ENCODE results near the gene SOCS1.

The SOCS1 gene

DNA sequence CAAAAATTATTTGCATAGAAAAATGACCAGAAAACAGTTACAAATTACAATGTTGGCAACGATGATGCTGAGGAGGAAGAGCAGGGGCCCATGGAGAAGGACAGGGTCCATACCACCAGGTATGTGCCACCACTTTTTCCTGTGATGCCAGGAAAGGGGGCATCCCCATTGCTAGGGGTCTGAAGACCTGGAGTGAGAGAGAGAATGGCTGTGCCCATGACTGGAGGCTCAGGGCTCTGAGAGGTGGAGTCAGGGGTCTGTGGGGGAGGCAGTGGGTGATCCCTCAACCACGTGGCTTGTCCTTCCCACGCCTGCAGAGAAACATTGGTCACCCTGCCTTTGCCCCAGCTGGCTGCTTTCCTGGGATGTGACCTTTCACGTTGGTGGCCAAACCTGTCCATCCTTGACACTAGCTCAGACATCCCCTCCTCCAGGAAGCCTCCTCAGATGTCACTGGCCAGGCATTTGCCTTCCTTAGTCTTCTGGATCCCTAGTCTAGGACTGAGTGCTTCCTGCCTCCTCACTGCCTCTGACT lies 51.4 kb downstream of the SOCS1 start:
- Histone ChIP-seq H4K20me1 (ENCODE audit: insufficient read depth, low read length, poor library complexity, severe bottlenecking) (no peaks in the 10 kb centered on the region), H3K4me2 (ENCODE audit: low read depth, low read length, poor library complexity, severe bottlenecking) (no peak overlapping the region), H3K9me3 (ENCODE audit: insufficient read depth, low read depth, low read length) (no peaks in the 10 kb centered on the region), H3K4me1 (ENCODE audit: insufficient read depth, low read length, poor library complexity, severe bottlenecking) (peaks cover 15% of the 10 kb centered on the region), H3K4me3 (ENCODE audit: low read length, poor library complexity, severe bottlenecking) (no peak overlapping the region), H3K9ac (ENCODE audit: low read depth, low read length, poor library complexity, severe bottlenecking) (no peak overlapping the region), H3K36me3 (ENCODE audit: insufficient read depth, low read length) (no peaks in the 10 kb centered on the region), H2AFZ (ENCODE audit: low read length) (no peak overlapping the region), H3K9me2 (replicated peaks; ENCODE audit: low read depth, low read length) (no peaks in the 10 kb centered on the region), H3K27me3 (ENCODE audit: insufficient read depth, low read length, poor library complexity, severe bottlenecking) (no peaks in the 10 kb centered on the region), H3F3A (ENCODE audit: low read depth) (no peaks in the 10 kb centered on the region), H3K79me2 (ENCODE audit: insufficient read depth, low read length) (no peaks in the 10 kb centered on the region)
- TF ChIP-seq, protein P1, sequence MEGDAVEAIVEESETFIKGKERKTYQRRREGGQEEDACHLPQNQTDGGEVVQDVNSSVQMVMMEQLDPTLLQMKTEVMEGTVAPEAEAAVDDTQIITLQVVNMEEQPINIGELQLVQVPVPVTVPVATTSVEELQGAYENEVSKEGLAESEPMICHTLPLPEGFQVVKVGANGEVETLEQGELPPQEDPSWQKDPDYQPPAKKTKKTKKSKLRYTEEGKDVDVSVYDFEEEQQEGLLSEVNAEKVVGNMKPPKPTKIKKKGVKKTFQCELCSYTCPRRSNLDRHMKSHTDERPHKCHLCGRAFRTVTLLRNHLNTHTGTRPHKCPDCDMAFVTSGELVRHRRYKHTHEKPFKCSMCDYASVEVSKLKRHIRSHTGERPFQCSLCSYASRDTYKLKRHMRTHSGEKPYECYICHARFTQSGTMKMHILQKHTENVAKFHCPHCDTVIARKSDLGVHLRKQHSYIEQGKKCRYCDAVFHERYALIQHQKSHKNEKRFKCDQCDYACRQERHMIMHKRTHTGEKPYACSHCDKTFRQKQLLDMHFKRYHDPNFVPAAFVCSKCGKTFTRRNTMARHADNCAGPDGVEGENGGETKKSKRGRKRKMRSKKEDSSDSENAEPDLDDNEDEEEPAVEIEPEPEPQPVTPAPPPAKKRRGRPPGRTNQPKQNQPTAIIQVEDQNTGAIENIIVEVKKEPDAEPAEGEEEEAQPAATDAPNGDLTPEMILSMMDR (conservative IDR thresholded peaks at IDR 0.05; ENCODE audit: low read length), result no peak
- TF ChIP-seq EZH2phosphoT487 (IDR thresholded peaks at IDR 0.05; ENCODE audit: borderline replicate concordance), result no peak

Measured in Loucy (cell line).